Loucy (cell line): Measurements from ENCODE around the gene MAPK1.

Source experiments
- CTCF ChIP-seq: fragments of 200-600 bp; sonication (generic); conservative IDR thresholded peaks from 2 replicates; pipeline ENCODE4 v1.5.1; 2014; ENCODE audit warnings: mild to moderate bottlenecking, antibody characterized with exemption, low read length
- EZH2phosphoT487 ChIP-seq: fragments of 200-600 bp; IDR thresholded peaks from 2 replicates; pipeline ENCODE4 v1.6.1; 2018; ENCODE audit warnings: antibody characterized with exemption, mild to moderate bottlenecking, moderate library complexity, borderline replicate concordance

GRCh38 chr22:21887841-21888240 is 20.4 kb upstream of the MAPK1 start:
- TF ChIP-seq CTCF (no peak), EZH2phosphoT487 (no peak)
